SK-N-SH treated with all-trans-retinoic acid at 6 μM for 48 hours (cell line): Measurements from ENCODE around the gene RLN3.

Experiments used
- ATAC-seq: fragments of 200-7000 bp; cut with Tn5 transposase; 3 replicates; pipeline ENCODE4 v1.9.1; 2020; ENCODE audit warnings: mild to moderate bottlenecking, moderate library complexity
- ARNTL ChIP-seq: fragments of 450-650 bp; formaldehyde crosslinking; IDR thresholded peaks from 2 replicates; pipeline ENCODE4 v1.5.0; 2020; ENCODE audit warnings: low read depth, mild to moderate bottlenecking, moderate library complexity, borderline replicate concordance
- BACH2 ChIP-seq: fragments of 250-450 bp; sonication (Bioruptor Pico); IDR thresholded peaks from 2 replicates; pipeline ENCODE4 v1.9.0; 2021; ENCODE audit warnings: mild to moderate bottlenecking, borderline replicate concordance
- CREB5 ChIP-seq: fragments of 250-450 bp; sonication (Bioruptor Pico); IDR thresholded peaks from 2 replicates; pipeline ENCODE4 v1.5.1; 2020; ENCODE audit warnings: low read depth, mild to moderate bottlenecking, moderate library complexity
- CSDC2 ChIP-seq: fragments of 250-450 bp; sonication (Bioruptor Pico); IDR thresholded peaks from 2 replicates; pipeline ENCODE4 v1.5.0; 2020; ENCODE audit warnings: mild to moderate bottlenecking, moderate library complexity
- ESRRG ChIP-seq: fragments of 250-450 bp; sonication (Bioruptor Pico); IDR thresholded peaks from 2 replicates; pipeline ENCODE4 v1.6.1; 2021; ENCODE audit warnings: mild to moderate bottlenecking
- GLIS3 ChIP-seq: fragments of 250-450 bp; sonication (Bioruptor Pico); IDR thresholded peaks from 2 replicates; pipeline ENCODE4 v1.5.0; 2020; ENCODE audit warnings: mild to moderate bottlenecking, moderate library complexity
- ISL1 ChIP-seq: fragments of 250-450 bp; sonication (Bioruptor Pico); IDR thresholded peaks from 2 replicates; pipeline ENCODE4 v2.1.2; 2022; ENCODE audit warnings: mild to moderate bottlenecking, moderate library complexity
- OSR1 ChIP-seq: fragments of 250-450 bp; sonication (Bioruptor Pico); IDR thresholded peaks from 2 replicates; pipeline ENCODE4 v1.8.0; 2022; ENCODE audit warnings: moderate library complexity, mild to moderate bottlenecking, inconsistent platforms
- PPARA ChIP-seq: fragments of 250-450 bp; sonication (Bioruptor Pico); IDR thresholded peaks from 2 replicates; pipeline ENCODE4 v1.5.0; 2020; ENCODE audit warnings: mild to moderate bottlenecking, borderline replicate concordance
- SNAI2 ChIP-seq: fragments of 250-450 bp; sonication (Bioruptor Pico); IDR thresholded peaks from 2 replicates; pipeline ENCODE4 v1.5.0; 2020; ENCODE audit warnings: mild to moderate bottlenecking, moderate library complexity
- TCF4 ChIP-seq: fragments of 250-450 bp; sonication (Bioruptor Pico); IDR thresholded peaks from 2 replicates; pipeline ENCODE4 v1.8.0; 2021; ENCODE audit warnings: mild to moderate bottlenecking, moderate library complexity, borderline replicate concordance
- TOX ChIP-seq: fragments of 250-450 bp; sonication (Bioruptor Pico); IDR thresholded peaks from 2 replicates; pipeline ENCODE4 v1.8.0; 2021; ENCODE audit warnings: mild to moderate bottlenecking, moderate library complexity, borderline replicate concordance
- TSHZ2 ChIP-seq: fragments of 250-450 bp; sonication (Bioruptor Pico); IDR thresholded peaks from 2 replicates; pipeline ENCODE4 v1.5.0; 2020; ENCODE audit warnings: mild to moderate bottlenecking, moderate library complexity
- ZC3H10 ChIP-seq: fragments of 250-450 bp; sonication (Bioruptor Pico); IDR thresholded peaks from 2 replicates; pipeline ENCODE4 v1.5.1; 2021; ENCODE audit warnings: mild to moderate bottlenecking, moderate library complexity
- ZFP3 ChIP-seq: fragments of 250-450 bp; sonication (Bioruptor Pico); IDR thresholded peaks from 2 replicates; pipeline ENCODE4 v1.5.0; 2020; ENCODE audit warnings: mild to moderate bottlenecking, moderate library complexity
- ZFP30 ChIP-seq: fragments of 450-650 bp; formaldehyde crosslinking; IDR thresholded peaks from 2 replicates; pipeline ENCODE4 v1.5.0; 2022; ENCODE audit warnings: mild to moderate bottlenecking, moderate library complexity
- ZNF565 ChIP-seq: fragments of 450-650 bp; formaldehyde crosslinking; conservative IDR thresholded peaks from 2 replicates; pipeline ENCODE4 v1.5.0; 2020; ENCODE audit warnings: low read depth, mild to moderate bottlenecking, moderate library complexity
- ZNF8 ChIP-seq: fragments of 450-650 bp; formaldehyde crosslinking; IDR thresholded peaks from 2 replicates; pipeline ENCODE4 v1.5.0; 2020; ENCODE audit warnings: mild to moderate bottlenecking, moderate library complexity
- TF ChIP-seq, protein P1 (sequence below): fragments of 250-450 bp; sonication (Bioruptor Pico); IDR thresholded peaks from 2 replicates; pipeline ENCODE4 v1.8.0; 2020; ENCODE audit warnings: mild to moderate bottlenecking, moderate library complexity, borderline replicate concordance
- TF ChIP-seq, protein P2 (sequence below): fragments of 250-450 bp; sonication (Bioruptor Pico); IDR thresholded peaks from 2 replicates; pipeline ENCODE4 v1.8.0; 2021; ENCODE audit warnings: low read depth, mild to moderate bottlenecking, moderate library complexity, borderline replicate concordance
- TF ChIP-seq, protein P3 (sequence below): fragments of 250-450 bp; sonication (Bioruptor Pico); IDR thresholded peaks from 2 replicates; pipeline ENCODE4 v1.5.1; 2021; ENCODE audit warnings: mild to moderate bottlenecking, moderate library complexity

RLN3 gene

DNA sequence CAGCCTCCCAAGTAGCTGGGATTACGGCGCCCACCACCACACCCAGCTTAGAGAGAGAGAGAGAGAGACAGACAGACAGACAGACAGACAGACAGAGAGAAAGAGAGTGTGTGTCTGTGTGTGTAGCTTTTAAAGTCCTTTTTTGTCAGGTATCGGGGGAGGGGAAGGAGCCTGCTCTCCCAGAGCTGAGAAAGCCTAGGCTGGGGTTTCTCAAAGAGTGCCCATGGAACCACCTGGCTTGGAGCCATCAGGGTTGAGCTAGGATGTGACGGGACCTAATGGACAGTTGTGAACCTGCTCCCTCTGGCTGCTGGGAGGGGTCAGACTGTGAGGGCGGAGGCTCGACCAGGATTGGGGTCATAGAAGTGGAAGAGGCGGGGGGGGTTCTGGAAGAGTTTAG is 38.5 kb upstream of the RLN3 start (continued):
- TF ChIP-seq ZC3H10 (CRISPR knock-in tag), result no peak
- no peak for TF ChIP-seq ESRRG (CRISPR knock-in tag)
- TF ChIP-seq ARNTL (CRISPR knock-in tag), result no peak
- TF ChIP-seq PPARA (CRISPR knock-in tag), result no peak

DNA sequence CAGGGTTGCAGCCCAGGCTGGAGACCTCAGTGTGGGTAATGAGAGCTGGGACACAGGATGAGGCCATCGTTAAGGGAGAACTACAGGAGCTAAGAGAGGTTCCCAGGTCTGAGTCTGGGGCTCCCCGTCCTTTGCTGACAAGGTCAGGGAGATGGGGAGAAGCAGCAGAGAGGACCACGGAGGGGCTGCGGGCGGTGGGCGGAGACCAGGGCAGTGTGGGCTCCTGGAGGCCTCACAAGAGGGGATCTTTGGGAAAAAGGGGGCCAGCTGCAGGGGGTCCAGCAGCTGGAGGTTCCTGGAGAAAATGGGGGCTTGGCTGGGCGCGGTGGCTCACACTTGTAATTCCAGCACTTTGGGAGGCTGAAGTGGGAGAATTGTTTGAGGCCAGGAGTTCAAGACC is 37.9 kb upstream of the RLN3 start:
- ATAC-seq, result no peak
- no peak for TF ChIP-seq ZFP30
- no peak for TF ChIP-seq BACH2
- no peak for TF ChIP-seq CREB5
- TF ChIP-seq TOX (CRISPR knock-in tag), result no peak
- no peak for TF ChIP-seq OSR1 (CRISPR knock-in tag)
- TF ChIP-seq CSDC2, result no peak
- no peak for TF ChIP-seq ZC3H10 (CRISPR knock-in tag)
- no peak for TF ChIP-seq PPARA (CRISPR knock-in tag)
- TF ChIP-seq TSHZ2 (CRISPR knock-in tag), result no peak
- no peak for TF ChIP-seq TCF4
- TF ChIP-seq ZNF565, result no peak
- no peak for TF ChIP-seq ARNTL (CRISPR knock-in tag)
- TF ChIP-seq ZNF8, result no peak
- TF ChIP-seq GLIS3, result no peak
- TF ChIP-seq SNAI2 (CRISPR knock-in tag), result no peak
- TF ChIP-seq, protein P1, sequence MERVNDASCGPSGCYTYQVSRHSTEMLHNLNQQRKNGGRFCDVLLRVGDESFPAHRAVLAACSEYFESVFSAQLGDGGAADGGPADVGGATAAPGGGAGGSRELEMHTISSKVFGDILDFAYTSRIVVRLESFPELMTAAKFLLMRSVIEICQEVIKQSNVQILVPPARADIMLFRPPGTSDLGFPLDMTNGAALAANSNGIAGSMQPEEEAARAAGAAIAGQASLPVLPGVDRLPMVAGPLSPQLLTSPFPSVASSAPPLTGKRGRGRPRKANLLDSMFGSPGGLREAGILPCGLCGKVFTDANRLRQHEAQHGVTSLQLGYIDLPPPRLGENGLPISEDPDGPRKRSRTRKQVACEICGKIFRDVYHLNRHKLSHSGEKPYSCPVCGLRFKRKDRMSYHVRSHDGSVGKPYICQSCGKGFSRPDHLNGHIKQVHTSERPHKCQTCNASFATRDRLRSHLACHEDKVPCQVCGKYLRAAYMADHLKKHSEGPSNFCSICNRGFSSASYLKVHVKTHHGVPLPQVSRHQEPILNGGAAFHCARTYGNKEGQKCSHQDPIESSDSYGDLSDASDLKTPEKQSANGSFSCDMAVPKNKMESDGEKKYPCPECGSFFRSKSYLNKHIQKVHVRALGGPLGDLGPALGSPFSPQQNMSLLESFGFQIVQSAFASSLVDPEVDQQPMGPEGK, result no peak
- TF ChIP-seq, protein P2, sequence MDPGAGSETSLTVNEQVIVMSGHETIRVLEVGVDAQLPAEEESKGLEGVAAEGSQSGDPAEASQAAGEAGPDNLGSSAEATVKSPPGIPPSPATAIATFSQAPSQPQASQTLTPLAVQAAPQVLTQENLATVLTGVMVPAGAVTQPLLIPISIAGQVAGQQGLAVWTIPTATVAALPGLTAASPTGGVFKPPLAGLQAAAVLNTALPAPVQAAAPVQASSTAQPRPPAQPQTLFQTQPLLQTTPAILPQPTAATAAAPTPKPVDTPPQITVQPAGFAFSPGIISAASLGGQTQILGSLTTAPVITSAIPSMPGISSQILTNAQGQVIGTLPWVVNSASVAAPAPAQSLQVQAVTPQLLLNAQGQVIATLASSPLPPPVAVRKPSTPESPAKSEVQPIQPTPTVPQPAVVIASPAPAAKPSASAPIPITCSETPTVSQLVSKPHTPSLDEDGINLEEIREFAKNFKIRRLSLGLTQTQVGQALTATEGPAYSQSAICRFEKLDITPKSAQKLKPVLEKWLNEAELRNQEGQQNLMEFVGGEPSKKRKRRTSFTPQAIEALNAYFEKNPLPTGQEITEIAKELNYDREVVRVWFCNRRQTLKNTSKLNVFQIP (CRISPR knock-in tag), result no peak
- no peak for TF ChIP-seq ZFP3
- TF ChIP-seq, protein P3, sequence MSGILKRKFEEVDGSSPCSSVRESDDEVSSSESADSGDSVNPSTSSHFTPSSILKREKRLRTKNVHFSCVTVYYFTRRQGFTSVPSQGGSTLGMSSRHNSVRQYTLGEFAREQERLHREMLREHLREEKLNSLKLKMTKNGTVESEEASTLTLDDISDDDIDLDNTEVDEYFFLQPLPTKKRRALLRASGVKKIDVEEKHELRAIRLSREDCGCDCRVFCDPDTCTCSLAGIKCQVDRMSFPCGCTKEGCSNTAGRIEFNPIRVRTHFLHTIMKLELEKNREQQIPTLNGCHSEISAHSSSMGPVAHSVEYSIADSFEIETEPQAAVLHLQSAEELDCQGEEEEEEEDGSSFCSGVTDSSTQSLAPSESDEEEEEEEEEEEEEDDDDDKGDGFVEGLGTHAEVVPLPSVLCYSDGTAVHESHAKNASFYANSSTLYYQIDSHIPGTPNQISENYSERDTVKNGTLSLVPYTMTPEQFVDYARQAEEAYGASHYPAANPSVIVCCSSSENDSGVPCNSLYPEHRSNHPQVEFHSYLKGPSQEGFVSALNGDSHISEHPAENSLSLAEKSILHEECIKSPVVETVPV (CRISPR knock-in tag), result no peak
- TF ChIP-seq ISL1, result no peak

GRCh38 chr19:13992025-13992424 is 35.9 kb upstream of the RLN3 start:
- TF ChIP-seq OSR1 (CRISPR knock-in tag), result no peak
- TF ChIP-seq SNAI2 (CRISPR knock-in tag), result no peak
- TF ChIP-seq ARNTL (CRISPR knock-in tag), result no peak
- TF ChIP-seq ZNF8, result no peak
- TF ChIP-seq, protein P3 (CRISPR knock-in tag), result no peak
- TF ChIP-seq TSHZ2 (CRISPR knock-in tag), result no peak
- TF ChIP-seq CSDC2, result no peak
- TF ChIP-seq, protein P2 (CRISPR knock-in tag), result no peak
- no peak for TF ChIP-seq TOX (CRISPR knock-in tag)
- TF ChIP-seq, all 23 proteins: peak for 0
- ATAC-seq, result no peak
